GM12878 (cell line): ENCODE results near the gene DLG2. TPM values are rescaled to one million over a fixed set of nuclear protein-coding genes. Genes with fewer than 3 reads are reported as not detected.

ENCODE experiments used
- ATAC-seq: fragments of 200-7000 bp; cut with Tn5 transposase; 3 replicates; pipeline ENCODE4 v1.9.1; 2020; ENCODE audit warnings: mild to moderate bottlenecking, moderate library complexity
- BruUV-seq: library from RNA; stranded (reverse); fragments of 400-500 nt; replicated peaks from 2 replicates; lab custom pipeline; 2021; lab: Mats Ljungman, UMichigan
- CTCF ChIA-PET: fragments of 300-600 bp; sonication (Branson Sonifier 250); formaldehyde crosslinking; extraction: SDS; loops from one replicate; lab custom pipeline; 2021; ENCODE audit warnings: inconsistent platforms; lab: Yijun Ruan, JAX
- POLR2A ChIA-PET: fragments of 350-600 bp; formaldehyde crosslinking; extraction: SDS; loops from one replicate; lab custom pipeline; 2021; ENCODE audit warnings: inconsistent platforms; lab: Charles Lee
- RAD21 ChIA-PET: fragments of 300-600 bp; sonication (Branson Sonifier 250); formaldehyde crosslinking; loops from one replicate; lab custom pipeline; 2023; ENCODE audit warnings: antibody characterized with exemption; ENCODE audit not compliant: unreplicated experiment; lab: Charles Lee
- SMC1A ChIA-PET: fragments of 300-600 bp; sonication (Branson Sonifier 250); formaldehyde crosslinking; loops from one replicate; lab custom pipeline; 2023; ENCODE audit not compliant: unreplicated experiment, uncharacterized antibody; lab: Charles Lee
- DNase-seq: peaks from one replicate; pipeline ENCODE4 v3.0.0-alpha.2; 2011; ENCODE audit warnings: low read depth, low spot score
- FAIRE-seq: peaks from 3 replicates; lab custom pipeline; 2011; peaks lifted over from hg19 to GRCh38; lab: Jason Lieb, UNC
- H2AFZ ChIP-seq: 2 replicates; pipeline ENCODE4 v1.6.0; 2011; ENCODE audit warnings: low read depth, low read length, control low read depth; ENCODE audit not compliant: control insufficient read depth
- H3K27ac ChIP-seq: 2 replicates; pipeline ENCODE4 v1.5.1; 2011; ENCODE audit warnings: control low read depth; ENCODE audit not compliant: control insufficient read depth, insufficient read depth
- H3K27me3 ChIP-seq, 2 experiments: replicated peaks in 1 of 2; 2 replicates each; pipeline versions ENCODE4 v1.6.0 to v1.6.1; 2011; ENCODE audit warnings: low read length in 1 of 2; ENCODE audit not compliant: control insufficient read depth in 2 of 2, insufficient read depth in 2 of 2
- H3K36me3 ChIP-seq, 2 experiments: 2 replicates each; pipeline ENCODE4 v1.5.1; 2011; ENCODE audit warnings: low read length in 1 of 2; ENCODE audit not compliant: control insufficient read depth in 2 of 2, insufficient read depth in 2 of 2
- H3K4me1 ChIP-seq: 2 replicates; pipeline ENCODE4 v1.6.1; 2011; ENCODE audit warnings: mild to moderate bottlenecking, low read length, moderate library complexity, mixed read lengths; ENCODE audit not compliant: control insufficient read depth, insufficient read depth
- H3K4me2 ChIP-seq: 2 replicates; pipeline ENCODE4 v1.6.0; 2011; ENCODE audit warnings: control low read depth; ENCODE audit not compliant: control insufficient read depth, insufficient read depth
- H3K4me3 ChIP-seq: fragments of 200-600 bp; sonication (generic); 2 replicates; pipeline ENCODE4 v1.5.1; 2016
- H3K79me2 ChIP-seq: 2 replicates; pipeline ENCODE4 v1.6.0; 2011; ENCODE audit warnings: low read length; ENCODE audit not compliant: control insufficient read depth, insufficient read depth
- H3K9ac ChIP-seq: 2 replicates; pipeline ENCODE4 v1.8.0; 2011; ENCODE audit warnings: low read length, control low read depth, mixed read lengths; ENCODE audit not compliant: control insufficient read depth, insufficient read depth
- H3K9me3 ChIP-seq: replicated peaks from 3 replicates; pipeline ENCODE4 v1.5.1; 2011; ENCODE audit warnings: mild to moderate bottlenecking, low read length; ENCODE audit not compliant: control insufficient read depth, insufficient read depth
- H4K20me1 ChIP-seq: 2 replicates; pipeline ENCODE4 v1.6.0; 2011; ENCODE audit not compliant: control insufficient read depth, insufficient read depth
- BCL11A ChIP-seq: IDR thresholded peaks from 2 replicates; pipeline ENCODE4 v1.6.1; 2011; ENCODE audit warnings: low read depth, low read length
- EP300 ChIP-seq, 2 experiments: fragments of 150-350 bp in 1 of 2; IDR thresholded peaks; 2 replicates each; pipeline ENCODE4 v1.6.1; 2011 to 2012; ENCODE audit warnings: low read depth in 2 of 2, low read length in 2 of 2, borderline replicate concordance in 1 of 2, improper control_type of control experiment in 1 of 2, inconsistent platforms in 1 of 2; ENCODE audit not compliant: control insufficient read depth in 1 of 2
- EZH2 ChIP-seq: IDR thresholded peaks from 2 replicates; pipeline ENCODE4 v1.6.1; 2012; ENCODE audit warnings: low read depth, mild to moderate bottlenecking, control low read depth, inconsistent platforms, low read length, borderline replicate concordance; ENCODE audit not compliant: control insufficient read depth
- FOXK2 ChIP-seq: fragments of 450-650 bp; IDR thresholded peaks from 2 replicates; pipeline ENCODE4 v1.6.1; 2017; ENCODE audit warnings: mild to moderate bottlenecking, moderate library complexity
- IRF3 ChIP-seq: fragments of 450-650 bp; IDR thresholded peaks from 2 replicates; pipeline ENCODE4 v1.6.1; 2014; ENCODE audit warnings: mild to moderate bottlenecking
- IRF5 ChIP-seq: fragments of 450-650 bp; IDR thresholded peaks from 2 replicates; pipeline ENCODE4 v1.6.1; 2017; ENCODE audit warnings: borderline replicate concordance
- JUND ChIP-seq: IDR thresholded peaks from 2 replicates; pipeline ENCODE4 v1.6.1; 2012; ENCODE audit warnings: low read depth, mild to moderate bottlenecking, low read length, improper control_type of control experiment, moderate library complexity
- NFXL1 ChIP-seq: fragments of 450-650 bp; IDR thresholded peaks from 2 replicates; pipeline ENCODE4 v1.6.1; 2017; ENCODE audit warnings: antibody characterized with exemption, mild to moderate bottlenecking, borderline replicate concordance
- PAX8 ChIP-seq: fragments of 450-650 bp; IDR thresholded peaks from 2 replicates; pipeline ENCODE4 v1.6.1; 2017; ENCODE audit warnings: mild to moderate bottlenecking, moderate library complexity
- TCF12 ChIP-seq: IDR thresholded peaks from 2 replicates; pipeline ENCODE4 v1.6.1; 2011; ENCODE audit warnings: low read depth, mild to moderate bottlenecking, low read length
- ZBED1 ChIP-seq: IDR thresholded peaks from 2 replicates; pipeline ENCODE4 v1.6.1; 2016; ENCODE audit warnings: borderline replicate concordance
- ZNF217 ChIP-seq: fragments of 450-650 bp; IDR thresholded peaks from 2 replicates; pipeline ENCODE4 v1.6.1; 2017; ENCODE audit warnings: antibody characterized with exemption, mild to moderate bottlenecking
- ZNF622 ChIP-seq: fragments of 450-650 bp; IDR thresholded peaks from 2 replicates; pipeline ENCODE4 v1.6.1; 2017; ENCODE audit warnings: mild to moderate bottlenecking, inconsistent platforms
- WGBS: methylation state at CpG from one replicate; pipeline ENCODE4 v1.1.6; 2016; ENCODE audit warnings: low lambda C conversion rate; ENCODE audit not compliant: insufficient replicate concordance, insufficient coverage; ENCODE audit errors: missing lambda C conversion rate; 5-methylcytosine and 5-hydroxymethylcytosine counted together
- in situ Hi-C: fragments of 300-500 bp; cut with MboI; formaldehyde crosslinking; loops from 9 replicates; pipeline ENCODE4 v1.14.3; 2018; ENCODE audit warnings: mixed read lengths
- intact Hi-C: fragments of 100-400 bp; cut with micrococcal nuclease; formaldehyde crosslinking; loops from one replicate; pipeline ENCODE4 v1.14.2; 2022; ENCODE audit not compliant: unreplicated experiment
- polyA plus RNA-seq, 11 experiments: library from polyadenylated mRNA; depleted of rRNA in 4 of 11; unstranded in 6 of 11; stranded (reverse) in 5 of 11; fragments of >200 nt; fragmentation: Nextera tagmentation in 4 of 11; fragmentation: Illumina TruSeq in 1 of 11; extraction: Ambion mirVana in 4 of 11; extraction: Trizol in 1 of 11; gene quantifications; 1 replicate in 1 of 11; 2 replicates in 10 of 11; pipeline versions ENCODE4 v1.2.1 to v1.2.3, GENCODE V29; 2011 to 2016; ENCODE audit warnings: inconsistent platforms in 2 of 11, missing spikeins in 2 of 11, low read depth in 1 of 11
- total RNA-seq, 4 experiments: library from RNA; depleted of rRNA in 3 of 4; stranded (reverse); fragments of >200 nt in 3 of 4; fragmentation: Illumina TruSeq in 1 of 4; extraction: Trizol in 1 of 4; gene quantifications; 2 replicates each; pipeline versions ENCODE4 v1.2.1 to v1.2.3, GENCODE V29; 2013 to 2021
- TF ChIP-seq, protein P1 (sequence below): fragments of 450-650 bp; IDR thresholded peaks from 2 replicates; pipeline ENCODE4 v1.6.1; 2016; ENCODE audit warnings: mild to moderate bottlenecking, moderate library complexity, borderline replicate concordance
- TF ChIP-seq, protein P2 (sequence below): IDR thresholded peaks from 2 replicates; pipeline ENCODE4 v1.6.1; 2011; ENCODE audit warnings: borderline replicate concordance, low read depth, mild to moderate bottlenecking, moderate library complexity, mixed read lengths, low read length; ENCODE audit not compliant: insufficient read depth; ENCODE audit errors: extremely low read length

The DLG2 gene
- total and polyA plus RNA-seq, 10 of the 15 experiments (the other 5 are each of a cell fraction or from before 2014, with no cell fraction given), result 0.09 to 0.98 (median 0.35) TPM

DNA sequence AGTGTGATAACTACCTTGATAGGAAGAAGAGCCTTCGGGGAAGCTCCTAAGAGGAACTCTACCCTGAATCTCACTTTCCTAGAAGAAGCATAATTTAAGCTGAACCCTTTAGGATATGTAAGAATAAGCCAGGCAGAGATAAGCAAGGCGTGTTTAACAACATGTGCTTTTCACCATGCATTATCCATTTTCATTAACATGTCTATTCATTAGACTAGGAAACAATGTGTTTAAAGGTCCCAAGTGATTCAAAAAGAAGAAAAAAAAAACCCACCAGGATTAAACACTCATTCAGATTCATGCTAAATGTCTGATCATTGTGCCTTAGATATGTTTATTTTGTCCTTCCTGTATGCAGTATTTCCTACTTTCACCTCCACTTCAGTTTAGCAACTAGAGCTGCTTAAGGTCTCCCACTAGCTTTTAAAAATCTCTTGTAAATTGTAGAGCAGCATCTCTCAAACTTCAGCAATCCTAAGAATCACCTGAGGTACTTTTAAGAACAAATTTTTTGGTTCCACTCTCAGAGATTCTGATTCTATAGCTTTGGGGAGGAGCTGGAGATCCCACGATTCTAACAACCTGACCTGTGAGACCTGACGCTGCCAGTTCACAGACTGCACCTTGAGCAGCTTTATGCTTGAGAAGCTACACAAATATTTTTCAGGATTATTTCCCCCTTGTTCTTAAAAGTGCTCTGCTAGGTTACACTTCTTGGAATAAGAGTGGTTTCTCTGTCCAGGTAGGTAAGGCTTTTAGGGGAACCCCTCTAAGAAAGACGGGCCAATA is 1385.6 kb downstream of the DLG2 start (continued):
- TF ChIP-seq, protein P1, sequence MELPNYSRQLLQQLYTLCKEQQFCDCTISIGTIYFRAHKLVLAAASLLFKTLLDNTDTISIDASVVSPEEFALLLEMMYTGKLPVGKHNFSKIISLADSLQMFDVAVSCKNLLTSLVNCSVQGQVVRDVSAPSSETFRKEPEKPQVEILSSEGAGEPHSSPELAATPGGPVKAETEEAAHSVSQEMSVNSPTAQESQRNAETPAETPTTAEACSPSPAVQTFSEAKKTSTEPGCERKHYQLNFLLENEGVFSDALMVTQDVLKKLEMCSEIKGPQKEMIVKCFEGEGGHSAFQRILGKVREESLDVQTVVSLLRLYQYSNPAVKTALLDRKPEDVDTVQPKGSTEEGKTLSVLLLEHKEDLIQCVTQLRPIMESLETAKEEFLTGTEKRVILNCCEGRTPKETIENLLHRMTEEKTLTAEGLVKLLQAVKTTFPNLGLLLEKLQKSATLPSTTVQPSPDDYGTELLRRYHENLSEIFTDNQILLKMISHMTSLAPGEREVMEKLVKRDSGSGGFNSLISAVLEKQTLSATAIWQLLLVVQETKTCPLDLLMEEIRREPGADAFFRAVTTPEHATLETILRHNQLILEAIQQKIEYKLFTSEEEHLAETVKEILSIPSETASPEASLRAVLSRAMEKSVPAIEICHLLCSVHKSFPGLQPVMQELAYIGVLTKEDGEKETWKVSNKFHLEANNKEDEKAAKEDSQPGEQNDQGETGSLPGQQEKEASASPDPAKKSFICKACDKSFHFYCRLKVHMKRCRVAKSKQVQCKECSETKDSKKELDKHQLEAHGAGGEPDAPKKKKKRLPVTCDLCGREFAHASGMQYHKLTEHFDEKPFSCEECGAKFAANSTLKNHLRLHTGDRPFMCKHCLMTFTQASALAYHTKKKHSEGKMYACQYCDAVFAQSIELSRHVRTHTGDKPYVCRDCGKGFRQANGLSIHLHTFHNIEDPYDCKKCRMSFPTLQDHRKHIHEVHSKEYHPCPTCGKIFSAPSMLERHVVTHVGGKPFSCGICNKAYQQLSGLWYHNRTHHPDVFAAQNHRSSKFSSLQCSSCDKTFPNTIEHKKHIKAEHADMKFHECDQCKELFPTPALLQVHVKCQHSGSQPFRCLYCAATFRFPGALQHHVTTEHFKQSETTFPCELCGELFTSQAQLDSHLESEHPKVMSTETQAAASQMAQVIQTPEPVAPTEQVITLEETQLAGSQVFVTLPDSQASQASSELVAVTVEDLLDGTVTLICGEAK, result no peak
- no peak for TF ChIP-seq BCL11A
- TF ChIP-seq, protein P2, sequence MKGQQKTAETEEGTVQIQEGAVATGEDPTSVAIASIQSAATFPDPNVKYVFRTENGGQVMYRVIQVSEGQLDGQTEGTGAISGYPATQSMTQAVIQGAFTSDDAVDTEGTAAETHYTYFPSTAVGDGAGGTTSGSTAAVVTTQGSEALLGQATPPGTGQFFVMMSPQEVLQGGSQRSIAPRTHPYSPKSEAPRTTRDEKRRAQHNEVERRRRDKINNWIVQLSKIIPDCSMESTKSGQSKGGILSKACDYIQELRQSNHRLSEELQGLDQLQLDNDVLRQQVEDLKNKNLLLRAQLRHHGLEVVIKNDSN, result no peak
- no peak for TF ChIP-seq ZBED1
- TF ChIP-seq TCF12, result no peak

DNA sequence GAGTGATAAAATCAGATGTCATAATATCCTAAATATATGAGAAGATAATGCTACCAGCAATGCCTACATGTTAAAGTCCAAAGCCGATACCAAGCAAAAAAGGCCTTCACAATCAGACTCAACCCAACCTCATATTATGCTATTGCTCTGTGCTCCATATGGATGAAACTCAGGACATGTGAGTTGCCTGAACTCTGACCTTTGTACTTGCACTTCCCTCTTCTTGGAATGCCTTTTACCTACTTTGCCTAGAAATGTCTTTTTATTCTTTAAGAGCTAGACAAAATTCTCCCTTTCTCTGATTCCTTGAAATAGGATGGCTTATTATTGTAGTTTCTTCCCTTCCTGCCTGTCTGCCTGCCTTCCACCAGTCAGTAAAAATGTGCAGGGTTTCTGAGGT is 1386.3 kb downstream of the DLG2 start:
- FAIRE-seq, result no peak
- RAD21 ChIA-PET, result no interaction called here
- 82% methylated on average over 1 of the region's 1 CpG for WGBS

More for the DNA sequence above, 1386.3 kb downstream of the DLG2 start:
- no peaks in the 10 kb centered on the region for H3K79me2 ChIP-seq
- H3K36me3 ChIP-seq, result no peaks in the 10 kb centered on the region
- DNase-seq (no peak), ATAC-seq (no peak)
- no peak overlapping the region for H3K4me2 ChIP-seq
- intact Hi-C loops, result loop anchor here (5.0 kb wide), 1 partner anchor 269 kb away; no protein-coding TSS in a partner anchor
- ChIA-PET POLR2A (no interaction called here), CTCF (interaction anchor here (0.9 to 1.6 kb wide), 2 partner anchors 10 to 13 kb away, joined by 3 to 5 read pairs; no protein-coding TSS in a partner anchor), SMC1A (no interaction called here)
- no peak overlapping the region for H3K4me3 ChIP-seq
- no peaks in the 10 kb centered on the region for H3K4me1 ChIP-seq
- TF ChIP-seq JUND, result no peak
- no peak for TF ChIP-seq EZH2
- TF ChIP-seq ZNF622, result no peak
- no peak for TF ChIP-seq FOXK2
- TF ChIP-seq ZNF217, result no peak
- TF ChIP-seq PAX8, result no peak
- no peak for TF ChIP-seq NFXL1
- no peak for TF ChIP-seq EP300 (IDR thresholded peaks at IDR 0.05; ENCODE audit: borderline replicate concordance in 1 of 2, control insufficient read depth in 1 of 2, low read depth in 2 of 2, low read length in 2 of 2)
- TF ChIP-seq IRF5, result no peak
- TF ChIP-seq IRF3, result no peak
- no peak overlapping the region for H3K27ac ChIP-seq
- BruUV-seq, result no TSS peak
- no peak overlapping the region for H2AFZ ChIP-seq
- no peaks in the 10 kb centered on the region for H4K20me1 ChIP-seq
- no peaks in the 10 kb centered on the region for H3K27me3 ChIP-seq
- H3K9me3 ChIP-seq, result no peaks in the 10 kb centered on the region
- in situ Hi-C loops, result no loop called here
- H3K9ac ChIP-seq, result no peak overlapping the region
